Pancreas (tissue), 10 donors: ENCODE results near the gene SLC25A24. TPM values are rescaled to one million over a fixed set of nuclear protein-coding genes. Genes with fewer than 3 reads are reported as not detected.

Experiments used
- ATAC-seq, 4 donors: fragments of 200-7000 bp; cut with Tn5 transposase; one replicate each; pipeline versions ENCODE4 v1.8.0 to v1.9.1; 2020; ENCODE audit warnings: mild to moderate bottlenecking in 4 of 4, moderate library complexity in 4 of 4
- DNase-seq, 6 donors: peaks; one replicate each; pipeline ENCODE4 v3.0.0-alpha.2; 2020
- FAIRE-seq: peaks from 2 replicates; lab custom pipeline; 2012; peaks lifted over from hg19 to GRCh38; lab: Jason Lieb, UNC
- H3K27ac ChIP-seq, 4 donors: fragments of 200-600 bp; sonication (generic); 1 replicate in 3 of 4; 2 replicates in 1 of 4; pipeline versions ENCODE4 v1.5.0 to v1.8.0; 2020
- H3K27me3 ChIP-seq, 4 donors: fragments of 200-600 bp; one replicate each; pipeline ENCODE4 v1.8.0; 2021
- H3K36me3 ChIP-seq, 3 donors: fragments of 200-600 bp; sonication (generic) in 1 of 3; one replicate each; pipeline versions ENCODE4 v1.5.0 to v1.8.0; 2020 to 2021
- H3K4me1 ChIP-seq, 3 donors: fragments of 200-600 bp; one replicate each; pipeline ENCODE4 v1.8.0; 2021
- H3K4me3 ChIP-seq, 4 donors: fragments of 200-600 bp; sonication (generic) in 2 of 4; one replicate each; pipeline versions ENCODE4 v1.5.0 to v1.8.0; 2020 to 2021
- H3K9me3 ChIP-seq, 4 donors: fragments of 200-600 bp; one replicate each; pipeline ENCODE4 v1.8.0; 2021
- WGBS, 2 donors: extraction: QIAGEN DNeasy Blood & Tissue Kit; methylation state at CpG; one replicate each; pipeline ENCODE4 v1.1.7; 2013; 5-methylcytosine and 5-hydroxymethylcytosine counted together
- intact Hi-C, 3 donors: fragments of 100-400 bp; cut with DNase I; formaldehyde crosslinking; loops; one replicate each; pipeline versions ENCODE4 v1.11.1 to v1.14.2; 2022
- polyA plus RNA-seq, 2 donors: library from polyadenylated mRNA; stranded (reverse); fragments of 200-250 nt; gene quantifications; one replicate each; pipeline ENCODE4 v1.2.3, GENCODE V29; 2013
- total RNA-seq, 6 donors: library from RNA; stranded (reverse); fragmentation: NEBNext Ultra II Directional in 4 of 6; extraction: Animal tissue kit (Norgen Biotek cat#: 25700) in 4 of 6; gene quantifications; one replicate each; pipeline versions ENCODE4 v1.2.1 to v1.2.4, GENCODE V29; 2021 to 2023
- TF ChIP-seq, protein P1 (sequence below), 4 donors: fragments of 200-600 bp; sonication (generic) in 3 of 4; IDR thresholded peaks; one replicate each; pipeline versions ENCODE4 v1.5.0 to v1.8.0; 2021; ENCODE audit warnings: antibody characterized with exemption in 4 of 4
- donor health status: healthy with polysubstance abuse.
- donor health status: DM: no; HTN: no; CAD: no; lungs with moderate emphysema.
- donor health status: DM: no; HTN: no; CAD: no.
- donor health status: control.
- donor health status: control.
- donor health status: Bipolar disorder and iron deficiency.
- donor health status: DM: yes; HTN: yes; CAD: no.
- donor health status: DM: no; HTN: no; CAD: no.
- donor health status: DM: no; HTN: no; CAD: no.
- donor health status: DM: yes; HTN: yes; CAD: no.

Gene SLC25A24
- total and polyA plus RNA-seq, 8 donors = 3.3 to 16.9 (median 7.3) TPM

DNA sequence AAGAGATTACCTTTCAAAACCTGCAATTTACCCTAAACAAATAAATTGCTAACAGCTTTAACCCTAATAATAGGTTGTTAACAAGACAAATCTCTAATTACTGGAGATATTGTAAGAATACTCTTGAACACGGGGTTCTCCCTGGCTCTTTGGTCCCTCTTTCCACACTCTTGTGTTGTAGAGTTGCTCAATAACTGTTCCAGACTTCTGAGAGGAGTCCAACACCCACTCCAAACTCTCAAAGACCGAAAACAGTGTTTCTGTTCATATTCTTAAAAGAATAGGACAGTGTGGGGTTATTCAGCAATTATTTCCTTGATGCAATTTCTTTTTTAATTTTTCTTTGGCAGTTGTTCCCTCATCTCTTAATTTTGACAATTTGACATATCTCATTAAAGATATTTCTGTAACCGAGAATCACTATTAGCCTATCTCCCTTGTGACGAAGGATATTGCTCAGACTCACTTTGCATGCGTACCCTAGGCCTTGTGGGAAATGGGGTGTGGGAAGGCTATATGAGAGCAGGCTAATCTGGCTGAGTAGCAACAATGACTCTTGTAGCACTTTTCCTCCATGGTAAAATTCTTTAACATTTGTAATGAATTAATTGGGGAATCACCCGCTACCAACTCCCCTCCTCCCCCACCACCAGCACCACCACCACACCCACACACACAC is 90.7 kb downstream of the SLC25A24 start:
- TF ChIP-seq, protein P1, sequence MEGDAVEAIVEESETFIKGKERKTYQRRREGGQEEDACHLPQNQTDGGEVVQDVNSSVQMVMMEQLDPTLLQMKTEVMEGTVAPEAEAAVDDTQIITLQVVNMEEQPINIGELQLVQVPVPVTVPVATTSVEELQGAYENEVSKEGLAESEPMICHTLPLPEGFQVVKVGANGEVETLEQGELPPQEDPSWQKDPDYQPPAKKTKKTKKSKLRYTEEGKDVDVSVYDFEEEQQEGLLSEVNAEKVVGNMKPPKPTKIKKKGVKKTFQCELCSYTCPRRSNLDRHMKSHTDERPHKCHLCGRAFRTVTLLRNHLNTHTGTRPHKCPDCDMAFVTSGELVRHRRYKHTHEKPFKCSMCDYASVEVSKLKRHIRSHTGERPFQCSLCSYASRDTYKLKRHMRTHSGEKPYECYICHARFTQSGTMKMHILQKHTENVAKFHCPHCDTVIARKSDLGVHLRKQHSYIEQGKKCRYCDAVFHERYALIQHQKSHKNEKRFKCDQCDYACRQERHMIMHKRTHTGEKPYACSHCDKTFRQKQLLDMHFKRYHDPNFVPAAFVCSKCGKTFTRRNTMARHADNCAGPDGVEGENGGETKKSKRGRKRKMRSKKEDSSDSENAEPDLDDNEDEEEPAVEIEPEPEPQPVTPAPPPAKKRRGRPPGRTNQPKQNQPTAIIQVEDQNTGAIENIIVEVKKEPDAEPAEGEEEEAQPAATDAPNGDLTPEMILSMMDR (IDR thresholded peaks at IDR 0.05) = no peak
- Histone ChIP-seq H3K4me3 (no peak overlapping the region), H3K4me1 (no peaks in the 10 kb centered on the region), H3K27me3 (no peaks in the 10 kb centered on the region), H3K27ac (no peak overlapping the region), H3K36me3 (no peaks in the 10 kb centered on the region), H3K9me3 (no peaks in the 10 kb centered on the region)
- FAIRE-seq (no peak), DNase-seq (no peak), ATAC-seq (no peak)
- 70 to 82% methylated on average over 6 of the region's 6 CpGs for WGBS, 2 donors
- intact Hi-C loops = no loop called here

DNA sequence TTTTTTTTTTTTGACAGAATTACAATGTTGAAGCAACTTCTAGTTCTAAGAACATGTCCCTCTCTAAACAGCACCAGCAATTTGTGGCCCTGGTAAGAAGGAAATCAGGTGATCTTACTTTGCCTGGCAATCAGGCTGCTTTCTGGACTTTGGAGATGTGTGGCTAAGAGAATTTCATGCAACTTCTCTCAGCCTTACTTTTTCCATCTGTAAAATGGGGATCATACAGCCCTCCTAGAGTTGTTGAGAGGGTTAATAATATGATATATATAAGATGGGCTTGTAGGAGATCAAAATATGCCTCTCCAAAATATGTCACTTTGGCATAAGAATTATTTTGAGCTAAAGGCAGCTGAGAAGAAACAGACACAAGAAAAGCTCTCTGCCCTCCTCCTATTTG is 92.0 kb downstream of the SLC25A24 start:
- intact Hi-C loops = no loop called here
- TF ChIP-seq, protein P1 (IDR thresholded peaks at IDR 0.05) = no peak

DNA sequence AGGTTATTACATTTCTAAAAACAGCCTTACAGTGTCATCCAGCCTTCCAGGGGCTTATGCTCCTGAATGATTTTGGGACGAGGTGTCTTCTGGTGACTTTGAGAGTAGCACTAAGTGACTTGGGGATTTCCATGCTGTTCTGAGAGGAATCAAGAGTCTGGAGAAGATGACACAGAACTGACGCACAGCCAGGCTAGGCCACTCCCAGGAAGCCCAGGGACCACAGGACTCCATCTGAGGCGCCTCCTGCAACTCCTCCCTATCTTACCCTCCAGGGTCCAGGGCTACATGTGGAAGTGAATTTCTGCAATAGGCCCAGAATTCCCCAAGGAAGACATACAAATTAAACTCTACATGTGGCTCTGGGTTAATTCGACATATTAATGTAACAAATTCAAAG is 92.5 kb downstream of the SLC25A24 start:
- no peak for DNase-seq
- TF ChIP-seq, protein P1 (IDR thresholded peaks at IDR 0.05) = no peak
- no peak for FAIRE-seq
- Histone ChIP-seq H3K4me1 (no peaks in the 10 kb centered on the region), H3K27ac (no peak overlapping the region), H3K27me3 (no peaks in the 10 kb centered on the region), H3K36me3 (no peaks in the 10 kb centered on the region), H3K9me3 (no peaks in the 10 kb centered on the region), H3K4me3 (no peak overlapping the region)
- no peak for ATAC-seq
- intact Hi-C loops = no loop called here
- WGBS, 2 donors = 54 to 64% methylated on average over 4 of the region's 4 CpGs

More for the DNA sequence above, 92.0 kb downstream of the SLC25A24 start:
- Histone ChIP-seq H3K27me3 (no peaks in the 10 kb centered on the region), H3K36me3 (no peaks in the 10 kb centered on the region), H3K27ac (no peak overlapping the region), H3K4me3 (no peak overlapping the region), H3K4me1 (no peaks in the 10 kb centered on the region), H3K9me3 (no peaks in the 10 kb centered on the region)
- no peak for DNase-seq
- no peak for ATAC-seq
- FAIRE-seq = no peak

DNA sequence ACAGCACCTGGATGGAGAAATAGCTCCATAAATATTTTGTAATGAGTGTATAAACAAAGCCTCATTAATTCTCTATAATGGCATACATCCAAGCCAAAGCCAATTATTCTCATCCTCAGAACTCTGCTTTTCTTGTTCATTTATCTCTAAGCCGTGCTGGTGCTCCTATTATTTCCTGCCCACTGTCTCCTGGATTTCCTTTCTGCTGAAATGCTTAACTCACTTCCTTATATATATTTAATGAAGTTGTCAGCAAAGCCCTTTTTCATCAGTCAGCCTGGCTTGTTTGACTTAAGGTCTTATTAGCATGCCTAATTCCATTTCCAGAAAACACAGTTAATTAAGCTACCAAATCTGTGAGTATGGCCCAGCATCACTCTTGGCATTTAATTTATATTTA is 93.4 kb downstream of the SLC25A24 start:
- FAIRE-seq = no peak
- Histone ChIP-seq H3K4me3 (no peak overlapping the region), H3K9me3 (no peaks in the 10 kb centered on the region), H3K4me1 (no peaks in the 10 kb centered on the region), H3K27me3 (no peaks in the 10 kb centered on the region), H3K36me3 (no peaks in the 10 kb centered on the region), H3K27ac (no peak overlapping the region)
- 44 to 47% methylated on average over 1 of the region's 1 CpG for WGBS, 2 donors
- no peak for DNase-seq
- no peak for ATAC-seq
- TF ChIP-seq, protein P1 (IDR thresholded peaks at IDR 0.05) = no peak
- intact Hi-C loops = no loop called here

DNA sequence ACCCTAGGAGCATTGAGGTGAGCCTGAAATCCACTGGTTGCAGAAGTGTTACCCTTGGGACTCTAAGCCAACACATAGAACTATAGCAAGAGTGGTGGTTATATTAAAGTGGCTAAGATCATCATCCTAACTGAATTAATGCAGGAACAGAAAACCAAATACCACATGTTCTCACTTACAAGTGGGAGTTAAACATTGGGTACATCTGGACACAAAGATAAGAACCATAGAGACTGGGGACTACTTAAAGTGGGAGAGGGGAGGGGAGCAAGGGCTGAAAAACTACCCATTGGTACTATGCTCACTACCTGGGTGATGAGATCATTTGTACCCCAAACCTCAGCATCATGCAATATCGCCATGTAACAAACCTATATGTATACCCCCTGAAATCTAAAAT is 100.0 kb downstream of the SLC25A24 start:
- FAIRE-seq (no peak), DNase-seq (no peak), ATAC-seq (no peak)
- intact Hi-C loops = no loop called here
- Histone ChIP-seq H3K4me3 (no peak overlapping the region), H3K9me3 (no peaks in the 10 kb centered on the region), H3K36me3 (no peaks in the 10 kb centered on the region), H3K27ac (no peak overlapping the region), H3K27me3 (no peaks in the 10 kb centered on the region), H3K4me1 (no peaks in the 10 kb centered on the region)
- WGBS, 2 donors = 85 to 96% methylated on average over 1 of the region's 1 CpG
- TF ChIP-seq, protein P1 (IDR thresholded peaks at IDR 0.05) = no peak
